H1 (cell line): ENCODE measurements around the gene ANKRD11. TPM values are rescaled to one million over a fixed set of nuclear protein-coding genes. Genes with fewer than 3 reads are reported as not detected.

Experiments used
- CTCF ChIA-PET: fragments of 300-600 bp; sonication (Branson Sonifier 250); formaldehyde crosslinking; loops from one replicate; lab custom pipeline; 2021; ENCODE audit not compliant: partially characterized antibody; lab: Charles Lee
- POLR2A ChIA-PET: fragments of 300-600 bp; sonication (Branson Sonifier 250); formaldehyde crosslinking; loops from one replicate; lab custom pipeline; 2021; ENCODE audit warnings: inconsistent platforms; ENCODE audit not compliant: partially characterized antibody; lab: Charles Lee
- DNase-seq, 2 experiments: peaks; one replicate each; pipeline versions ENCODE4 v3.0.0 to v3.0.0-alpha.2; 2010 to 2022; ENCODE audit warnings: low spot score in 2 of 2, low read depth in 1 of 2, mixed read lengths in 1 of 2
- FAIRE-seq: peaks from 2 replicates; lab custom pipeline; 2011; peaks lifted over from hg19 to GRCh38; lab: Jason Lieb, UNC
- H2AFZ ChIP-seq: 2 replicates; pipeline ENCODE4 v1.8.1; 2012; ENCODE audit warnings: low read length, inconsistent platforms
- H2AK5ac ChIP-seq: 2 replicates; pipeline ENCODE4 v1.6.1; 2013; ENCODE audit warnings: low read depth, low read length
- H2BK120ac ChIP-seq: replicated peaks from 2 replicates; pipeline ENCODE3; 2013; ENCODE audit warnings: low read depth, low read length, inconsistent platforms
- H2BK12ac ChIP-seq: 2 replicates; pipeline ENCODE4 v1.6.1; 2013; ENCODE audit warnings: low read depth, low read length
- H2BK15ac ChIP-seq: 2 replicates; pipeline ENCODE4 v1.6.1; 2013; ENCODE audit warnings: low read length
- H2BK20ac ChIP-seq: 2 replicates; pipeline ENCODE4 v1.6.1; 2013; ENCODE audit warnings: low read length
- H2BK5ac ChIP-seq: 2 replicates; pipeline ENCODE4 v1.6.1; 2013; ENCODE audit warnings: low read depth, low read length
- H3K14ac ChIP-seq: 2 replicates; pipeline ENCODE4 v1.6.1; 2013; ENCODE audit warnings: inconsistent platforms; ENCODE audit not compliant: insufficient read length
- H3K18ac ChIP-seq: 2 replicates; pipeline ENCODE4 v1.6.1; 2013; ENCODE audit warnings: low read length; ENCODE audit errors: extremely low read depth
- H3K23ac ChIP-seq: 2 replicates; pipeline ENCODE4 v1.6.1; 2013; ENCODE audit warnings: inconsistent platforms; ENCODE audit not compliant: insufficient read length
- H3K23me2 ChIP-seq: 2 replicates; pipeline ENCODE4 v1.6.1; 2013; ENCODE audit warnings: low read depth, low read length
- H3K27ac ChIP-seq: 2 replicates; pipeline ENCODE4 v1.6.1; 2011; ENCODE audit warnings: low read depth, low read length, inconsistent platforms
- H3K27me3 ChIP-seq, 4 experiments: replicated peaks in 1 of 4; 1 replicate in 1 of 4; 2 replicates in 3 of 4; pipeline versions ENCODE4 v1.6.1 to v1.8.1; 2011 to 2013; ENCODE audit warnings: low read length in 3 of 4, mild to moderate bottlenecking in 3 of 4, inconsistent platforms in 2 of 4, mixed read lengths in 2 of 4, moderate library complexity in 1 of 4; ENCODE audit not compliant: control insufficient read depth in 3 of 4, insufficient read depth in 3 of 4; ENCODE audit errors: extremely low read depth in 1 of 4
- H3K36me3 ChIP-seq, 4 experiments: 2 replicates each; pipeline versions ENCODE4 v1.6.1 to v1.8.1; 2011 to 2013; ENCODE audit warnings: mild to moderate bottlenecking in 4 of 4, low read length in 3 of 4, moderate library complexity in 2 of 4, control low read depth in 1 of 4, inconsistent platforms in 1 of 4; ENCODE audit not compliant: insufficient read depth in 4 of 4, control insufficient read depth in 2 of 4
- H3K4ac ChIP-seq: replicated peaks from 2 replicates; pipeline ENCODE3; 2013; ENCODE audit warnings: low read length, low read depth, mixed read lengths, inconsistent platforms; ENCODE audit not compliant: insufficient read length
- H3K4me1 ChIP-seq, 4 experiments: replicated peaks in 1 of 4; 1 replicate in 1 of 4; 2 replicates in 3 of 4; pipeline versions ENCODE4 v1.6.1 to v1.8.1; 2011 to 2013; ENCODE audit warnings: low read length in 3 of 4, inconsistent platforms in 2 of 4, mixed read lengths in 1 of 4; ENCODE audit not compliant: insufficient read depth in 4 of 4, control insufficient read depth in 3 of 4
- H3K4me2 ChIP-seq, 2 experiments: 2 replicates each; pipeline versions ENCODE4 v1.6.1 to v1.8.1; 2011 to 2013; ENCODE audit warnings: low read depth in 2 of 2, low read length in 2 of 2, control low read depth in 1 of 2, inconsistent platforms in 1 of 2, mild to moderate bottlenecking in 1 of 2; ENCODE audit not compliant: insufficient read depth in 1 of 2
- H3K4me3 ChIP-seq, 4 experiments: fragments of 200-600, 300-600 bp in 1 of 4; sonication (generic), shearing (Covaris generic), sonication (Bioruptor Twin) in 1 of 4; 2 replicates each; pipeline versions ENCODE4 v1.5.1 to v1.8.1; 2011 to 2016; ENCODE audit warnings: low read length in 4 of 4, low read depth in 3 of 4, control low read depth in 2 of 4, inconsistent platforms in 2 of 4, mild to moderate bottlenecking in 2 of 4, mixed read lengths in 1 of 4, moderate library complexity in 1 of 4; ENCODE audit not compliant: insufficient read depth in 2 of 4; ENCODE audit errors: extremely low read depth in 1 of 4
- H3K56ac ChIP-seq: replicated peaks from 2 replicates; pipeline ENCODE3; 2013; ENCODE audit warnings: low read depth, mild to moderate bottlenecking, mixed read lengths, low read length, inconsistent platforms; ENCODE audit not compliant: insufficient read length
- H3K79me1 ChIP-seq: 2 replicates; pipeline ENCODE4 v1.6.1; 2013; ENCODE audit warnings: low read depth, low read length, control low read depth
- H3K79me2 ChIP-seq, 2 experiments: 2 replicates each; pipeline versions ENCODE4 v1.6.1 to v1.8.1; 2012 to 2013; ENCODE audit warnings: low read length in 2 of 2, mild to moderate bottlenecking in 2 of 2, inconsistent platforms in 1 of 2; ENCODE audit not compliant: insufficient read depth in 2 of 2, control insufficient read depth in 1 of 2
- H3K9ac ChIP-seq, 4 experiments: replicated peaks in 1 of 4; 1 replicate in 1 of 4; 2 replicates in 3 of 4; pipeline versions ENCODE4 v1.6.1 to v1.8.1; 2011 to 2013; ENCODE audit warnings: low read depth in 3 of 4, low read length in 3 of 4, control low read depth in 2 of 4, mild to moderate bottlenecking in 2 of 4, moderate library complexity in 2 of 4, inconsistent platforms in 1 of 4; ENCODE audit errors: extremely low read depth in 1 of 4
- H3K9me3 ChIP-seq, 2 experiments: 2 replicates each; pipeline versions ENCODE4 v1.6.1 to v1.8.1; 2012 to 2013; ENCODE audit warnings: mild to moderate bottlenecking in 2 of 2, moderate library complexity in 2 of 2, control low read depth in 1 of 2, inconsistent platforms in 1 of 2, low read depth in 1 of 2, low read length in 1 of 2, mixed read lengths in 1 of 2; ENCODE audit not compliant: insufficient read depth in 2 of 2
- H4K20me1 ChIP-seq, 2 experiments: replicated peaks in 1 of 2; 2 replicates each; pipeline versions ENCODE3 to v1.8.1; 2011 to 2013; ENCODE audit warnings: inconsistent platforms in 2 of 2, low read length in 2 of 2, mild to moderate bottlenecking in 1 of 2; ENCODE audit not compliant: insufficient read depth in 2 of 2, control insufficient read depth in 1 of 2
- H4K5ac ChIP-seq: 2 replicates; pipeline ENCODE4 v1.6.1; 2013; ENCODE audit warnings: low read length, low read depth, mixed read lengths, inconsistent platforms; ENCODE audit not compliant: insufficient read length
- H4K8ac ChIP-seq: 2 replicates; pipeline ENCODE4 v1.8.0; 2013; ENCODE audit warnings: mild to moderate bottlenecking, moderate library complexity, low read length, inconsistent platforms; ENCODE audit not compliant: insufficient read depth; ENCODE audit errors: extremely low read depth
- H4K91ac ChIP-seq: replicated peaks from 2 replicates; pipeline ENCODE3; 2013; ENCODE audit warnings: low read length, mixed read lengths, inconsistent platforms; ENCODE audit not compliant: insufficient read length
- POLR2A ChIP-seq, 2 experiments: IDR thresholded peaks; 1 replicate in 1 of 2; 2 replicates in 1 of 2; pipeline ENCODE4 v1.6.1; 2011; ENCODE audit warnings: low read depth in 2 of 2, low read length in 2 of 2, mild to moderate bottlenecking in 2 of 2; ENCODE audit errors: control extremely low read depth in 1 of 2
- WGBS, 2 experiments: shearing (Covaris generic) in 1 of 2; methylation state at CpG; one replicate each; pipeline versions ENCODE4 v1.1.6 to v1.1.7; 2013 to 2015; ENCODE audit warnings: low lambda C conversion rate in 2 of 2, mixed read lengths in 2 of 2, inconsistent platforms in 1 of 2, low coverage in 1 of 2, missing lambda C conversion rate in 1 of 2; ENCODE audit not compliant: insufficient replicate concordance in 2 of 2, insufficient coverage in 1 of 2, insufficient read length in 1 of 2; ENCODE audit errors: extremely low coverage in 1 of 2, missing lambda C conversion rate in 1 of 2; 5-methylcytosine and 5-hydroxymethylcytosine counted together
- polyA plus RNA-seq, 7 experiments: library from polyadenylated mRNA; depleted of rRNA in 3 of 7; stranded (reverse) in 5 of 7; unstranded in 2 of 7; fragments of >200 nt in 5 of 7; fragments of 200-250 nt in 2 of 7; gene quantifications; 1 replicate in 5 of 7; 2 replicates in 1 of 7; 4 replicates in 1 of 7; pipeline versions ENCODE4 v1.2.1 to v1.2.3, GENCODE V29; 2011 to 2013; ENCODE audit warnings: missing spikeins in 2 of 7, mixed read lengths in 2 of 7
- total RNA-seq: library from RNA; stranded (reverse); fragmentation: NEBNext Ultra II Directional; extraction: Animal tissue kit (Norgen Biotek cat#: 25700); gene quantifications from 2 replicates; pipeline ENCODE4 v1.2.1, GENCODE V29; 2021

ANKRD11 gene
- total and polyA plus RNA-seq, 2 of the 8 experiments (the other 6 are each of a cell fraction or from before 2014, with no cell fraction given): 46.5 to 142 TPM

DNA sequence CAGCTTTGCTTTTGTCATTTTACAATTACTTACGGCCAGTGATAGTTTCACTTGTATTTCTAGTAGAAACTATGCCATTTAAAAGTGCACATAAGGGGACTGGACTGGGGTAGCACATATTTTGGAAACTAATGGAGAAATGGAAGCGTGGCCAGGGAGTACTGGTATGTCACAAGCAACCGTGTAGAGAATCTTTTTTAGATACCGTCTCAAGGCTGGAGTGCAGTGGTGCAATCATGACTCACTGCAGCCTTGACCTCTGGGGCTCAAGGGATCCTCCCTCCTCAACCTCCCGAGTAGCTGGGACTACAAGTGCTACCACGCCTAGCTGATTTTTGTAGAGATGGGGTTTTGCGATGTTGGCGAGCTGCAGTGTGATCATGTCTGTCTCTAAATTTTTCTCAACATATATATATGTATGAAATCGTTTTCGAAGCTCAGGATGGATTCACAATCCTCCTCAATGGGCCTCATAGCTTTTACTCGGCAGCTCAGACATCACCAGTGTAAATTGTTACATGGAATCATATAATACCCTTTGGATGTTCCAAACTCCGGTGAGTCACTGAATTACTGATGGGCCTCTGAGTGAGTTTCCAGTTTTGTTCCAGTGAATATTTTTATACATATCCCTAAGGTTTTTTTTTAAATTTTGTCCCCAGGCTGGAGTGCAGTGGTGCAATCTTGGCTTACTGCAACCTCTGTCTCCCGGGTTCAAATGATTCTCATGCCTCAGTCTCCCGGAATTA is 221.2 kb downstream of the ANKRD11 start:
- no peak overlapping the region for H2AFZ ChIP-seq
- no peaks in the 10 kb centered on the region for H3K4me1 ChIP-seq
- ChIA-PET CTCF (interaction anchor here (0.5 to 3.4 kb wide), 7 partner anchors 12 to 512 kb away, joined by 3 to 15 read pairs (median 4); no protein-coding TSS in a partner anchor), POLR2A (interaction anchor here (0.5 to 1.5 kb wide), 4 partner anchors 12 to 127 kb away, joined by 3 to 6 read pairs (median 4); no protein-coding TSS in a partner anchor)
- no peak overlapping the region for H2AK5ac ChIP-seq
- no peaks in the 10 kb centered on the region for H3K23me2 ChIP-seq
- no peak overlapping the region for H3K14ac ChIP-seq
- no peak overlapping the region for H3K4me2 ChIP-seq
- no peak overlapping the region for H2BK20ac ChIP-seq
- H3K27me3 ChIP-seq: no peaks in the 10 kb centered on the region
- FAIRE-seq (no peak), DNase-seq (no peak)
- H3K9me3 ChIP-seq: no peaks in the 10 kb centered on the region; a peak in 1 of 4 replicates
- H3K56ac ChIP-seq: no peak overlapping the region
- no peak overlapping the region for H3K27ac ChIP-seq
- no peak overlapping the region for H2BK120ac ChIP-seq
- 0 out of 4 replicates have a peak, but pooled peaks cover 0 to 5% of the 10 kb centered on the region in 2 experiments for H3K79me2 ChIP-seq
- no peak overlapping the region for H3K9ac ChIP-seq
- H2BK12ac ChIP-seq: no peak overlapping the region
- no peak overlapping the region for H4K5ac ChIP-seq
- no peak overlapping the region for H3K23ac ChIP-seq
- no peaks in the 10 kb centered on the region; the same call in none of the 2 replicates for H3K79me1 ChIP-seq
- no peak overlapping the region for H3K18ac ChIP-seq
- 95% methylated on average over 14 of the region's 14 CpGs; no CpG with 5 or more reads in 1 of the 2 experiments for WGBS, 2 experiments
- peaks cover 8 to 55% (median 29%) of the 10 kb centered on the region in 4 experiments for H3K36me3 ChIP-seq
- H4K91ac ChIP-seq: no peak overlapping the region
- H3K4me3 ChIP-seq: no peak overlapping the region
- no peak overlapping the region for H4K8ac ChIP-seq
- H2BK5ac ChIP-seq: no peak overlapping the region
- no peak overlapping the region for H2BK15ac ChIP-seq
- H3K4ac ChIP-seq: no peak overlapping the region
- H4K20me1 ChIP-seq: peaks cover 3 to 13% of the 10 kb centered on the region in 2 experiments
- no peak for TF ChIP-seq POLR2A (IDR thresholded peaks at IDR 0.05; ENCODE audit: control extremely low read depth in 1 of 2, low read depth in 2 of 2, low read length in 2 of 2)
